Neuron (in vitro differentiated cells): Measurements from ENCODE around the gene SHISA7.

Experiments used
- H2AFZ ChIP-seq: one replicate; pipeline ENCODE4 v1.6.1; 2013; ENCODE audit warnings: low read depth, mild to moderate bottlenecking, inconsistent platforms, low read length, moderate library complexity
- H3K27me3 ChIP-seq: one replicate; pipeline ENCODE4 v1.6.1; 2013; ENCODE audit warnings: low read length; ENCODE audit not compliant: insufficient read depth
- H3K36me3 ChIP-seq: one replicate; pipeline ENCODE4 v1.6.1; 2013; ENCODE audit warnings: low read length; ENCODE audit not compliant: insufficient read depth
- H3K4me1 ChIP-seq: one replicate; pipeline ENCODE4 v1.6.1; 2013; ENCODE audit warnings: low read length; ENCODE audit not compliant: insufficient read depth
- H3K4me3 ChIP-seq: 2 replicates; pipeline ENCODE4 v1.5.1; 2013; ENCODE audit warnings: mild to moderate bottlenecking, low read length, moderate library complexity
- H3K9me3 ChIP-seq: one replicate; pipeline ENCODE4 v1.6.1; 2013; ENCODE audit warnings: low read length

SHISA7 gene

GRCh38 chr19:55443045-55443823 lies at the start of gene SHISA7:
SHISA7 (minus strand) TSS chr19:55443300; CDS start chr19:55442863, 437 bp downstream.
- no peak within 1 kb of the TSS for H3K4me3 ChIP-seq
- H2AFZ ChIP-seq: no peak within 1 kb of the TSS
- H3K9me3 ChIP-seq: no peaks in the 10 kb centered on the region
- H3K36me3 ChIP-seq: no peaks in the 10 kb centered on the region
- H3K27me3 ChIP-seq: peaks cover 57% of the 10 kb centered on the region
- H3K4me1 ChIP-seq: peaks cover 22% of the 10 kb centered on the region

GRCh38 chr19:55492362-55492944 lies 49.4 kb upstream of the SHISA7 start:
- H3K4me3 ChIP-seq: no peak overlapping the region
- H3K36me3 ChIP-seq: no peaks in the 10 kb centered on the region
- H3K9me3 ChIP-seq: no peaks in the 10 kb centered on the region
- H3K4me1 ChIP-seq: peaks cover 29% of the 10 kb centered on the region
- no peak overlapping the region for H2AFZ ChIP-seq
- no peaks in the 10 kb centered on the region for H3K27me3 ChIP-seq

GRCh38 chr19:55491546-55492360 lies 48.7 kb upstream of the SHISA7 start:
- Histone ChIP-seq H3K4me3 (no peak overlapping the region), H3K4me1 (peaks cover 36% of the 10 kb centered on the region), H2AFZ (no peak overlapping the region), H3K9me3 (no peaks in the 10 kb centered on the region), H3K27me3 (no peaks in the 10 kb centered on the region), H3K36me3 (no peaks in the 10 kb centered on the region)

GRCh38 chr19:55490478-55491432 lies 47.7 kb upstream of the SHISA7 start:
- Histone ChIP-seq H3K36me3 (no peaks in the 10 kb centered on the region), H3K4me1 (peaks cover 46% of the 10 kb centered on the region), H3K27me3 (no peaks in the 10 kb centered on the region), H3K9me3 (no peaks in the 10 kb centered on the region), H3K4me3 (no peak overlapping the region), H2AFZ (no peak overlapping the region)

- Histone ChIP-seq H3K4me3 (no peak overlapping the region), H3K36me3 (no peaks in the 10 kb centered on the region), H3K4me1 (peaks cover 50% of the 10 kb centered on the region)
Observed at GRCh38 chr19:55489711-55490477, 46.8 kb upstream of the SHISA7 start.

GRCh38 chr19:55488986-55489710 lies 46.0 kb upstream of the SHISA7 start:
- H3K27me3 ChIP-seq: no peaks in the 10 kb centered on the region
- peaks cover 54% of the 10 kb centered on the region for H3K4me1 ChIP-seq
- H3K36me3 ChIP-seq: no peaks in the 10 kb centered on the region
- no peak overlapping the region for H2AFZ ChIP-seq
- H3K9me3 ChIP-seq: no peaks in the 10 kb centered on the region
- H3K4me3 ChIP-seq: no peak overlapping the region

More at GRCh38 chr19:55489711-55490477, 46.8 kb upstream of the SHISA7 start:
- H2AFZ ChIP-seq: no peak overlapping the region
- H3K27me3 ChIP-seq: no peaks in the 10 kb centered on the region
- no peaks in the 10 kb centered on the region for H3K9me3 ChIP-seq

GRCh38 chr19:55487924-55488687 lies 45.0 kb upstream of the SHISA7 start, which contains the start of gene SSC5D:
SSC5D (plus strand) TSS chr19:55488436; CDS start chr19:55488590, 154 bp downstream.
- H3K36me3 ChIP-seq: no peaks in the 10 kb centered on the region
- no peaks in the 10 kb centered on the region for H3K9me3 ChIP-seq
- H3K27me3 ChIP-seq: no peaks in the 10 kb centered on the region
- H2AFZ ChIP-seq: no peak within 1 kb of the TSS
- H3K4me3 ChIP-seq: peak within 1 kb of the TSS; percentile 17
- peaks cover 60% of the 10 kb centered on the region for H3K4me1 ChIP-seq

GRCh38 chr19:55486971-55487923 lies 44.1 kb upstream of the SHISA7 start:
- Histone ChIP-seq H3K4me1 (peaks cover 60% of the 10 kb centered on the region), H3K36me3 (peaks cover 3% of the 10 kb centered on the region), H3K4me3 (peak overlapping the region; percentile 1), H2AFZ (no peak overlapping the region), H3K9me3 (no peaks in the 10 kb centered on the region), H3K27me3 (no peaks in the 10 kb centered on the region)

- H3K4me3 ChIP-seq: peak overlapping the region; percentile 67
- no peak overlapping the region for H2AFZ ChIP-seq
- H3K4me1 ChIP-seq: peaks cover 60% of the 10 kb centered on the region
- peaks cover 3% of the 10 kb centered on the region for H3K36me3 ChIP-seq
- H3K9me3 ChIP-seq: no peaks in the 10 kb centered on the region
- no peaks in the 10 kb centered on the region for H3K27me3 ChIP-seq
Observed at GRCh38 chr19:55486043-55486970, 43.2 kb upstream of the SHISA7 start.
